HepG2 (cell line): Measurements from ENCODE around the gene SP5. TPM values are rescaled to one million over a fixed set of nuclear protein-coding genes. Genes with fewer than 3 reads are reported as not detected.

Experiments
- FOSL1 ChIP-seq: sonication (generic); formaldehyde crosslinking; IDR thresholded peaks from 2 replicates; pipeline ENCODE4 v1.9.0; 2021; ENCODE audit warnings: missing genetic modification reagents, borderline replicate concordance
- GPN1 ChIP-seq: sonication (generic); formaldehyde crosslinking; IDR thresholded peaks from 2 replicates; pipeline ENCODE4 v1.5.1; 2020; ENCODE audit warnings: missing genetic modification reagents, borderline replicate concordance
- KLF11 ChIP-seq: IDR thresholded peaks from 2 replicates; pipeline ENCODE4 v1.6.1; 2016; ENCODE audit warnings: missing compliant biosample characterization
- MED13 ChIP-seq: sonication (generic); formaldehyde crosslinking; IDR thresholded peaks from 2 replicates; pipeline ENCODE4 v1.5.0; 2020; ENCODE audit warnings: missing genetic modification reagents
- MIER2 ChIP-seq: IDR thresholded peaks from 2 replicates; pipeline ENCODE4 v1.6.1; 2016; ENCODE audit warnings: missing biosample characterization, missing genetic modification reagents
- MTERF4 ChIP-seq: sonication (generic); formaldehyde crosslinking; IDR thresholded peaks from 2 replicates; pipeline ENCODE4 v1.8.0; 2023; ENCODE audit warnings: mild to moderate bottlenecking, missing genetic modification reagents
- NFKB2 ChIP-seq: sonication (generic); formaldehyde crosslinking; IDR thresholded peaks from 2 replicates; pipeline ENCODE4 v1.4.0; 2020; ENCODE audit warnings: missing genetic modification reagents, borderline replicate concordance
- NR2F6 ChIP-seq, 2 experiments: IDR thresholded peaks; 2 replicates each; pipeline ENCODE4 v1.6.1; 2016; ENCODE audit warnings: antibody characterized with exemption in 1 of 2, mild to moderate bottlenecking in 1 of 2
- RARG ChIP-seq: sonication (generic); formaldehyde crosslinking; IDR thresholded peaks from 2 replicates; pipeline ENCODE4 v1.4.0; 2020; ENCODE audit warnings: low read depth, mild to moderate bottlenecking, missing genetic modification reagents
- ZKSCAN1 ChIP-seq: fragments of 150-350 bp; IDR thresholded peaks from 2 replicates; pipeline ENCODE4 v1.6.1; 2014; ENCODE audit warnings: low read length
- ZNF232 ChIP-seq: sonication (generic); formaldehyde crosslinking; IDR thresholded peaks from 2 replicates; pipeline ENCODE4 v1.4.0; 2020; ENCODE audit warnings: missing genetic modification reagents, borderline replicate concordance
- ZNF335 ChIP-seq: sonication (generic); formaldehyde crosslinking; IDR thresholded peaks from 2 replicates; pipeline ENCODE4 v1.4.0; 2020; ENCODE audit warnings: missing genetic modification reagents
- ZNF577 ChIP-seq: sonication (generic); formaldehyde crosslinking; IDR thresholded peaks from 2 replicates; pipeline ENCODE4 v1.4.0; 2020; ENCODE audit warnings: mild to moderate bottlenecking, low read depth, missing genetic modification reagents, borderline replicate concordance
- ZNF790 ChIP-seq: sonication (generic); formaldehyde crosslinking; IDR thresholded peaks from 2 replicates; pipeline ENCODE4 v1.8.0; 2022; ENCODE audit warnings: missing genetic modification reagents, mild to moderate bottlenecking, borderline replicate concordance
- polyA plus RNA-seq, 8 experiments: library from polyadenylated mRNA; depleted of rRNA in 3 of 8; stranded (reverse) in 7 of 8; unstranded in 1 of 8; fragments of >200 nt; fragmentation: Illumina TruSeq in 4 of 8; extraction: Trizol in 4 of 8; gene quantifications; 2 replicates each; pipeline versions ENCODE4 v1.2.1 to v1.2.3, GENCODE V29; 2011 to 2016; ENCODE audit warnings: low read depth in 4 of 8, missing spikeins in 1 of 8, mixed read lengths in 1 of 8; ENCODE audit not compliant: insufficient read depth in 1 of 8
- total RNA-seq, 5 experiments: library from RNA; depleted of rRNA; stranded (reverse); fragments of >200 nt; fragmentation: Illumina TruSeq; extraction: Trizol; gene quantifications; 2 replicates each; pipeline ENCODE4 v1.2.3, GENCODE V29; 2016; ENCODE audit warnings: low read depth in 1 of 5
- TF ChIP-seq, protein P1 (sequence below): sonication (generic); formaldehyde crosslinking; IDR thresholded peaks from 2 replicates; pipeline ENCODE4 v1.5.0; 2020; ENCODE audit warnings: mild to moderate bottlenecking, missing genetic modification reagents
- TF ChIP-seq, protein P2 (sequence below): sonication (generic); formaldehyde crosslinking; IDR thresholded peaks from 2 replicates; pipeline ENCODE4 v1.4.0; 2020; ENCODE audit warnings: missing genetic modification reagents, low read depth, mild to moderate bottlenecking, borderline replicate concordance
- TF ChIP-seq, protein P3 (sequence below): sonication (generic); formaldehyde crosslinking; IDR thresholded peaks from 2 replicates; pipeline ENCODE4 v1.5.1; 2020; ENCODE audit warnings: mild to moderate bottlenecking, missing genetic modification reagents, moderate library complexity
- TF ChIP-seq, protein P4 (sequence below): sonication (generic); formaldehyde crosslinking; IDR thresholded peaks from 2 replicates; pipeline ENCODE4 v1.4.0; 2020; ENCODE audit warnings: missing genetic modification reagents

The SP5 gene
- total and polyA plus RNA-seq, 2 of the 13 experiments (the other 11 are each of a cell fraction or from before 2014, with no cell fraction given), result 50.8 to 119 TPM

- TF ChIP-seq, protein P1, sequence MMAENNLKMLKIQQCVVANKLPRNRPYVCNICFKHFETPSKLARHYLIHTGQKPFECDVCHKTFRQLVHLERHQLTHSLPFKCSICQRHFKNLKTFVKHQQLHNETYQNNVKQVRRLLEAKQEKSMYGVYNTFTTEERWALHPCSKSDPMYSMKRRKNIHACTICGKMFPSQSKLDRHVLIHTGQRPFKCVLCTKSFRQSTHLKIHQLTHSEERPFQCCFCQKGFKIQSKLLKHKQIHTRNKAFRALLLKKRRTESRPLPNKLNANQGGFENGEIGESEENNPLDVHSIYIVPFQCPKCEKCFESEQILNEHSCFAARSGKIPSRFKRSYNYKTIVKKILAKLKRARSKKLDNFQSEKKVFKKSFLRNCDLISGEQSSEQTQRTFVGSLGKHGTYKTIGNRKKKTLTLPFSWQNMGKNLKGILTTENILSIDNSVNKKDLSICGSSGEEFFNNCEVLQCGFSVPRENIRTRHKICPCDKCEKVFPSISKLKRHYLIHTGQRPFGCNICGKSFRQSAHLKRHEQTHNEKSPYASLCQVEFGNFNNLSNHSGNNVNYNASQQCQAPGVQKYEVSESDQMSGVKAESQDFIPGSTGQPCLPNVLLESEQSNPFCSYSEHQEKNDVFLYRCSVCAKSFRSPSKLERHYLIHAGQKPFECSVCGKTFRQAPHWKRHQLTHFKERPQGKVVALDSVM (CRISPR knock-in tag), result peak; percentile 53; the same call in 1 of the 2 replicates
- TF ChIP-seq KLF11 (no peak), GPN1 (CRISPR knock-in tag) (peak; percentile 74; the same call in 1 of the 2 replicates), NFKB2 (CRISPR knock-in tag) (peak; percentile 94; the same call in 1 of the 2 replicates), ZKSCAN1 (peak; percentile 91), NR2F6 (IDR thresholded peaks at IDR 0.05) (peak; percentile 93), NR2F6 (CRISPR knock-in tag; IDR thresholded peaks at IDR 0.05) (peak; percentile 85), ZNF577 (CRISPR knock-in tag) (no peak), MTERF4 (CRISPR knock-in tag) (peak; percentile 15), ZNF335 (CRISPR knock-in tag) (no peak), FOSL1 (CRISPR knock-in tag) (0 out of 2 replicates have a peak, but pooled peaks have one; percentile 16), RARG (CRISPR knock-in tag) (no peak), ZNF790 (peak; percentile 80; the same call in 1 of the 2 replicates), ZNF232 (CRISPR knock-in tag) (peak; percentile 96), MED13 (peak; percentile 97), MIER2 (CRISPR knock-in tag) (0 out of 2 replicates have a peak, but pooled peaks have one; percentile 34)
- TF ChIP-seq, protein P2, sequence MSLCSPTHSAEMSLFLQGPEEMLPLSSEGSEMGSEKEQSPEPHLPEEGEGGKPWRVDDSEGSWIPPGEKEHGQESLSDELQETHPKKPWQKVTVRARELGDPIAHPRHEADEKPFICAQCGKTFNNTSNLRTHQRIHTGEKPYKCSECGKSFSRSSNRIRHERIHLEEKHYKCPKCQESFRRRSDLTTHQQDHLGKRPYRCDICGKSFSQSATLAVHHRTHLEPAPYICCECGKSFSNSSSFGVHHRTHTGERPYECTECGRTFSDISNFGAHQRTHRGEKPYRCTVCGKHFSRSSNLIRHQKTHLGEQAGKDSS, result peak; percentile 97; the same call in 1 of the 2 replicates
- TF ChIP-seq, protein P3, sequence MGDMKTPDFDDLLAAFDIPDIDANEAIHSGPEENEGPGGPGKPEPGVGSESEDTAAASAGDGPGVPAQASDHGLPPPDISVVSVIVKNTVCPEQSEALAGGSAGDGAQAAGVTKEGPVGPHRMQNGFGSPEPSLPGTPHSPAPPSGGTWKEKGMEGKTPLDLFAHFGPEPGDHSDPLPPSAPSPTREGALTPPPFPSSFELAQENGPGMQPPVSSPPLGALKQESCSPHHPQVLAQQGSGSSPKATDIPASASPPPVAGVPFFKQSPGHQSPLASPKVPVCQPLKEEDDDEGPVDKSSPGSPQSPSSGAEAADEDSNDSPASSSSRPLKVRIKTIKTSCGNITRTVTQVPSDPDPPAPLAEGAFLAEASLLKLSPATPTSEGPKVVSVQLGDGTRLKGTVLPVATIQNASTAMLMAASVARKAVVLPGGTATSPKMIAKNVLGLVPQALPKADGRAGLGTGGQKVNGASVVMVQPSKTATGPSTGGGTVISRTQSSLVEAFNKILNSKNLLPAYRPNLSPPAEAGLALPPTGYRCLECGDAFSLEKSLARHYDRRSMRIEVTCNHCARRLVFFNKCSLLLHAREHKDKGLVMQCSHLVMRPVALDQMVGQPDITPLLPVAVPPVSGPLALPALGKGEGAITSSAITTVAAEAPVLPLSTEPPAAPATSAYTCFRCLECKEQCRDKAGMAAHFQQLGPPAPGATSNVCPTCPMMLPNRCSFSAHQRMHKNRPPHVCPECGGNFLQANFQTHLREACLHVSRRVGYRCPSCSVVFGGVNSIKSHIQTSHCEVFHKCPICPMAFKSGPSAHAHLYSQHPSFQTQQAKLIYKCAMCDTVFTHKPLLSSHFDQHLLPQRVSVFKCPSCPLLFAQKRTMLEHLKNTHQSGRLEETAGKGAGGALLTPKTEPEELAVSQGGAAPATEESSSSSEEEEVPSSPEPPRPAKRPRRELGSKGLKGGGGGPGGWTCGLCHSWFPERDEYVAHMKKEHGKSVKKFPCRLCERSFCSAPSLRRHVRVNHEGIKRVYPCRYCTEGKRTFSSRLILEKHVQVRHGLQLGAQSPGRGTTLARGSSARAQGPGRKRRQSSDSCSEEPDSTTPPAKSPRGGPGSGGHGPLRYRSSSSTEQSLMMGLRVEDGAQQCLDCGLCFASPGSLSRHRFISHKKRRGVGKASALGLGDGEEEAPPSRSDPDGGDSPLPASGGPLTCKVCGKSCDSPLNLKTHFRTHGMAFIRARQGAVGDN, result peak; percentile 83
- TF ChIP-seq, protein P4, sequence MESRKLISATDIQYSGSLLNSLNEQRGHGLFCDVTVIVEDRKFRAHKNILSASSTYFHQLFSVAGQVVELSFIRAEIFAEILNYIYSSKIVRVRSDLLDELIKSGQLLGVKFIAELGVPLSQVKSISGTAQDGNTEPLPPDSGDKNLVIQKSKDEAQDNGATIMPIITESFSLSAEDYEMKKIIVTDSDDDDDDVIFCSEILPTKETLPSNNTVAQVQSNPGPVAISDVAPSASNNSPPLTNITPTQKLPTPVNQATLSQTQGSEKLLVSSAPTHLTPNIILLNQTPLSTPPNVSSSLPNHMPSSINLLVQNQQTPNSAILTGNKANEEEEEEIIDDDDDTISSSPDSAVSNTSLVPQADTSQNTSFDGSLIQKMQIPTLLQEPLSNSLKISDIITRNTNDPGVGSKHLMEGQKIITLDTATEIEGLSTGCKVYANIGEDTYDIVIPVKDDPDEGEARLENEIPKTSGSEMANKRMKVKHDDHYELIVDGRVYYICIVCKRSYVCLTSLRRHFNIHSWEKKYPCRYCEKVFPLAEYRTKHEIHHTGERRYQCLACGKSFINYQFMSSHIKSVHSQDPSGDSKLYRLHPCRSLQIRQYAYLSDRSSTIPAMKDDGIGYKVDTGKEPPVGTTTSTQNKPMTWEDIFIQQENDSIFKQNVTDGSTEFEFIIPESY (CRISPR knock-in tag), result peak; percentile 8; the same call in 1 of the 2 replicates
These were observed at the start of gene SP5 (continued) for GRCh38 chr2:170715062-170715931.
